HG03039 (cell line): ENCODE results near the gene ENTR1.

ENCODE experiments used
- ATAC-seq: cut with Tn5 transposase; IDR thresholded peaks from one replicate; pipeline ENCODE4 v1.9.1; 2021; ENCODE audit warnings: mild to moderate bottlenecking, moderate library complexity; ENCODE audit not compliant: unreplicated experiment

Gene ENTR1

DNA sequence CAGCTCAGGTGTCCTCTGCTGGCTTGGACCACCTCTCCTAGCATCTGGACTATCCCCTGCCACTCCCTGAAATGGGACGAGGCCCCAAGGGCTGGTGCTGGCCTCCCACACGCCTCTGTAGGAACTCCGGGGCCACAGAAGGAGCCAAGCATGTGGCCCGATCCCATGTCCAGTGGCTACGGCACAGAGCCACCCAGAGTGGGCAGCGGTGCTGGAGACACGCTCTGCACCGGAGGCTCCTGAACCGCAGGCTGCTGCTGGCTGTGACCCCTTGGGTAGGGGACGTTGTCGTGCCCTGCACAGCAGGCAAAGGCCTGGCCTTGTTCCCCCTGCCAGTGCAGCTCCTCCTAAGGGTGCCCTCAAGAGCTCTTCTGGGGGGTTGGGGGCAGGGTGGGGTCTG, 30.5 kb downstream of the ENTR1 start:
- no peak for ATAC-seq

DNA sequence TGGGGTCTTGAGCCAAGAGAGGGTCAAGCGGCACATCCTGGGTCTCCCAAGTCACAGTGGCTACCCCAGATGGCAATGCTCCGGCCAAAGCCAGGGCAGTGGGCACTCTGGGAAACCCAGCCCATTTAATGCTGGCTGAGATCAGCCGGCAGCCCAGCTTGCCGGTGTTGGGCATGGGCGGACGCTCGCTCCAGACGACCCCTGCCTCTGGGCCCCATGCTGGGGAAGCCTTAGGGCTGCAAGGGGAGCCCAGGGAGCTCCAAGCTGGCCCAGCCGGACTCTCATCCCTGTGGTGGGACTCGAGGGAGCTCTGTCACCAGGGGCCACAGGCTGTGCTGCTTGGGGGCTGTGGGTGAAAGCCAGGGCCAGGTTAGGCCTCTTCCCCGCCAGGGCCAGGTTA, 31.0 kb downstream of the ENTR1 start:
- ATAC-seq = no peak

DNA sequence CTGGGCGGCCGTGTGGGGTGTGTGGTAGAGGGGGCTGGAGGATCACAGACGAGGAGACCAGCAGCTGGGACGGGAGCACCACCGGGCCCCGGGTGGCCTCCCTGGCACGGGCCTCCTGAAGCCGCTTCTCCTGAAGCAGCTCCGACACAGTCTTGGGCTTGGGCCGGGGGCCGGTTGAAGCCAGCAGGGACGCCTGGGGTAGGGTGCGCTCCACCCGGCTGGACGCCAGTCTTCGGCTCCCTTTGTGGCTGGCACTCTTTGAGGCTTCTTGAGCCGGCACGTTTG, 31.5 kb downstream of the ENTR1 start:
- ATAC-seq = no peak

DNA sequence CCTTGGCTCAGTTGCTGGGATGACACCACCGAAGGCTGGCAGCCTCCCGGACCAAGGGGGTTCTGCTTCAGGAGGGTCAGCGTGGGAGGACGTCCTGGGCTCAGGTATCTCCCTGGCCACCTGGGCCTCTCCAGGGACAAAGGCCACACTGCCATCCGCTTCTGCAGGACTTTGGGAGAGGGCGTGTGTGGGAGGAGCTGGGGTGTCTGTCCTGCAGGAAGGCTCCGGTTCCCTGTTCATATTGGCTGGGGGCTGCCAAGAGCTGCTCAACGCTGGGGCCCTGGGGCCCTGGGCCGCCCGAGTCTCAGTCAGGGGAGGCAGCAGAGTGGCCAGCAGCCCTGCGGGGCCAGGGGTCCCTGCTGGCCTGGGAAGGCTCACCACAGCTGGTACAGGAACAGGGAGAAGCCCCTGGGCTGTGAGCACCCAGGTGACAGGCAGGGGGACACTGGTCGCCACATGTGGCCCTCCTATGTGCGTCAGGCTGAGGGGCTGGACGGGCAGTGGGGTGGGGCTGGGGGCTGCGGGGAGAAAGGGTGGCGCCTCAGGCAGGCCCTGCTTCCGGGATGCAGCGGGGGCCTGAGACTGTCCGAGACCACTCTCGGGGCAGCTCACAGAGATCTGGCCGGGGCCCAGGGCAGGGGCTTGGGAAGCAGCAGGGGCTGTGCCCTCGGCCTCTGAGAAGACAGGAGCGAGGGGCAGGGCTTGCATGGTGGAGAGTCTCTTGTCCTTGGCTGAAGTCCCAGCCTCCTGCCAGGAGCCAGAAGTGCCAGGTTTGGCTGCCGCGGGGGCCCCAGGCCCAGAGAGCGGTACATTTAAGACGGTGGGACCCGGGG, 32.0 kb downstream of the ENTR1 start:
- ATAC-seq = no peak

DNA sequence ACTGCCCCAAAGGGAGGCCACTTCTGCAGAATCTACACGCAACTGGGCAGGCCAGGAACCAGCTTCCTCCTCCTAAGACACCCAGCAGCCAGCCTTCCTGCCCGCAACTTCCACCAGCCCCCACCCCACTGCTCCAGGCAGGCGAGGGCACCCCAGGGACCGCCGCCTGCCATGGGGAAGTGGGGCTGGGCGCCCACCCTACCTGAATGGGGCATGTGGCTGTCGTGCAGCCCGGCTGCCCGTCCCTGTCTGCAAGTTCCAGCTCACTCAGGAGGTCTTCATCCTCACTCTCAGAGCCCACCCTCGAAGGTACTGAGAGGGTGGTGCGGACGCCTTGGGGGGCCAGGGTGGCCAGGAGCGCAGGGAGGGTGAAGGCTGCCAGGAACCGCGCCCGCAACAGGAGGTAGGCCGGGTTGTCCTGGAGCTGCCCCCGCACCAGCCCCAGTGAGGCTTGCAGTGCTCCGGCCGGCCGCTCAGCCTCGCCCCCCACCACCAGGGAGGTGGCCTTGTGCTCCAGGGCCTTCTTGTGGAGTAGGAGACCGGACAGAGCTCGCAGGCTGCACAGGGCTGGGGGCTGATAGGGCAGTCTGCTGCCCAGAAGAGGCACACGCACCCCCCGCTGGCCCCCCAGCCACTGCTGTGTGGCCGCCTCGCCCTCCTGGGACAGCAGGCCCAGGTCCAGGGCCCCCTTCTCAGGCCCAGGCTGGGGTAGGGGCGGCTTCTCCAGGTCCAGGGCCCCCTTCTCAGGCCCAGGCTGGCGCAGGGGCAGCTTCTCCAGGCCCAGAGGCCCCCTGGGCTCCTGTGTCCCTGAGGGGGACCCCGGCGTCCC, 32.9 kb downstream of the ENTR1 start:
- ATAC-seq = no peak

DNA sequence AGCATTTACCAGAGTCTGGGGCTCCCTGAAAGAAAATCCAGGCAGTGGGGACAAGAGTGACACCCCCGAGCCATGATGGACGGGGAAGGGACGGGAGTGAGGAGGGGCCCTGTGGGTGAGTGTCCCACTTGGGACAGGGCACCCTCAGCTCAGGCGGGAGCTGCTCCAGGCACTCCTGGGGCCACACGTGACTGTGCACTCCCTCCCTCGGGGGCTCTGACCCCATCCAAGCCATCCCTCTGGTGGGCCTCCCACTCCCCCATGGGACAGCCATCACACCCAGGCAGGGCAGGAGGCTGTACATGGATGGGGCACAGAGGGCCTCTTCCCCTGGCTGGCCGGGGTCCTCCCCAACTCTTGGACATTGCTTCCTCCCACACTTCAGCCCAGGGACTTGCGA, 34.0 kb downstream of the ENTR1 start:
- no peak for ATAC-seq

DNA sequence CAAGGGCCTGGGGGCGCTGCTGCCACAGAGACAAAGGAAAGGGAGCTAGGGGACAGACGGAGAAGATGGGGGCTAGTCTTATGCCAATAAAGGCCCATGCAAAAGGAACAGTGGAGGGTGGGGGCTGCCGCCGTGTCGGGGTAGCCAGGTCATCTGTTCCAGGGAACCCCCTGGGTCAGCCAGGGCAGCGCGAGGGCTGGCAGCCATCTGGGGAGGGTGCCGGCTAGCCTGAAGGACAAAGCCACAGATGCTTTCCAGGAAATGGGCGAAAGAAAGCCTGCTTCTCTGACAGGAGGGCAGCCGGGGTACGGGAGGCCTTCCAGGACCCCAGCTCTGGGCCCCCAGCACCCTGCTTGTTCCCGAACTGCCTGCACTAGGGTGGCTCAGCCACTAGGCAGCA, 35.3 kb downstream of the ENTR1 start:
- no peak for ATAC-seq

DNA sequence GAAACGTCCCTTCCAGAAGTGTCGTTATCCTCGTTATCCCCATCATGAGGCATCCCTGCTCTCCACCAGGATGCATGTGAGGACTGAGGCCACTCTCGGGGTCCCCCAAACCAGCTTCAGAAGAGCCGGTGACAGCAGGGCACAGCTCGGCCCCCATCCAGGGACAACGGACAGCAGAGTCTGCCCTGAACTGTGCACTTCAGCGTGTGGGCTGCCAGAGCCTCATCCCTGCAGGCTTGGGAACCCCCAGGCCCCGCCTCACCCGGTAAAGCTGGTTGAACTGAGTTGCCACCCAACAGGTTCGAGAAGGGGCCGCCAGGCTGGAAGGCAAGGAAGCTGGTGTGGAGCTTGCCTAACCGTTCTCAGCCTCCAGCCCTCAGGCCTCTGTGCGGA, 36.2 kb downstream of the ENTR1 start:
- ATAC-seq = no peak

DNA sequence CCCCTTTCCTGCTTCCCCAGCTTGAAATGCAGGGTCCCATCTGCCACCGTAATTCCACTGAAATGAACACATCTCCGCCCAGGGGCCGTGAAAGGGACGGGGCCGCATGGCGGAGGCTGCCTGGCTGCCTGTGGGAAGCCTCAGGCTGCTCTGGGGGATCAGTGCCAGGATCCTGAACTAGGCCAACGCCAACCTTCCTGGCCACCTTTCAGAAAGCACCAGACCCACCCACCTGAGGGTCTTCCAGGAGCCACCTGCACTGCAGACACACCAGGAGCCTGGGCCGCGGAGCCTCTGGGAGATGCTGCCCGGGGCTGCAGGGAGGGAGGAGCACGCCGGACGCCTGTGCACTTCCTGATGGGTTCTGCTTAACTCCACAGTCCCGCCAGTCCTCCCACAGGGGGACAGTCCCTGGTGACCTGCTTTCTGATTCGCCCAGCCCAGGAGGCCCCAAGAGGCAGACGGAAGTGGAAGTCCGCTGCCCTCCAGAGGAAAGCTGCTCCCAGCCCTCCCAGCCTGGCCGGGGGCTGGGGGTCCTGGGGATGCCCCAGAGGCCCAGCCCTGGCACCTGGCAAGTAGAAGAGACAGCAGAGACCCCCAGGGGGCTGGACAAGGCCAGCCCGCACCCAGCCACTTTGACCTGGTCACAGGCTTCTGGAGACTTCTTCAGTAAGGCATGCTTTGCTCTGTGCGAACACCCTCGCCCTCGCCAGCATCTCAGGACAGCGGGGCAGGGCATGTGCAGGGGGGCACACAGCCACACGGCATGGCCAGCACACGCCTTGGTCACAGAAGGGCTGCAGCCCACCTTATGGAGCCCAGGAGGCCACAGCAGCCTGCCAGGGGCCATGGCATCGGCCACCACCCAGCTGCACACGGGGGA, 36.9 kb downstream of the ENTR1 start, which contains the start of gene CARD9:
Gene CARD9, minus strand, starts transcription at position 370 of the 883 bp plus-strand sequence. CDS start 1,591 bp downstream, outside the sequence.
- no peak for ATAC-seq

DNA sequence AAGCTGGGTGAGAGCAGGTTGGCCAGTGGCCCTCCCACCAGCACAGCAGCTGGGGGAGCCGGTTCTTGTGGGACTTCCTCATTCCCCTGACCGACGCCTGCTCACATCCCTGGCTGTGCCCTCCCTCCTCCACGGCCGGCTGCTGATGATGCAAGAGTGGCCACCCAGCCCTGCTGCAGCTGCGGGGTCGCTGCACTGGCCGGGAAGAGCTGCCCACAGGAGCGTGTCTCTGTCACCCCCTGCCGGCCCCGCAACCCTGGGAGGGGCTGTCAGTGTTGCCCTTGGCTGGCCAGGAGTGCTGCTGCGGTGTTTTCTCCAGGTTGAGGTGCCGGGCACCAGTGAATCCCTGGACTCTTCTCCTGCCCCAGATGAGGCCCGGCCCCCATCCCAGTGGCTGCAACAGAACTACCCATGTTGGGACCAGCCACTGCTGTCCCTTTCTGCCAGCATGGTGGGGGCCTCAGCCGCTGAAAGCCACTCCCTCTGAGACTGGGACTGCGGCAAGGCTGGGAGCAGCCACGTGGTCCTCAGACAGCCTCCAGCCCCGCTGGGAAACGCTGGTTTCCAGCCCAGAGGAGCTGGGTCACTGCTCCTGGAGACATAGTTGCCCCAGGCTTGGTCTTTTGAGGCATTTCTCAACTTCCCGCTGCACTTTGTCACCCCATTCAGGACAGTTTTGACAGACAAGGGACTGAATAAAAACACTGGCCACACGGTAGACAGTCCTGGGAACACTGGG, 37.7 kb downstream of the ENTR1 start:
- ATAC-seq = no peak

DNA sequence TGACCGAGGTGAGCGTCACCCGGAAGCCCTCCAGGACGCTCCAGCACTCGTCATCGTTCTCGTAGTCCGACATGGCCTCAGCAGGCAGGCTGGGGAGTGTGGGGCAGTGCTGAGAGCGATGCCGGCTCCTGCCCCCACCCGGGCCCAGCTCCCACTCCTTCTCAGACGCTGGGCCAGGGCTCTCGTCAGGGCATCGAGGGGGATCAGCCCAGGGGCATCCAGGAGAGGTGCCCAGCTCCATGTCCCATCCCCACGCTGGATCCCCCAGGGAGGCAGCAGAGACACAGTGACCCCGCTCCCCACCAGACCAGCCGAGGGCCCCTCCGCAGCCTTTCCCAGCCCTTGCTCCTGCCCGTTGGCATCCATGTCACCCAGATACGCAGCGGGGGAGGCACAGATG, 38.4 kb downstream of the ENTR1 start:
- ATAC-seq = no peak

DNA sequence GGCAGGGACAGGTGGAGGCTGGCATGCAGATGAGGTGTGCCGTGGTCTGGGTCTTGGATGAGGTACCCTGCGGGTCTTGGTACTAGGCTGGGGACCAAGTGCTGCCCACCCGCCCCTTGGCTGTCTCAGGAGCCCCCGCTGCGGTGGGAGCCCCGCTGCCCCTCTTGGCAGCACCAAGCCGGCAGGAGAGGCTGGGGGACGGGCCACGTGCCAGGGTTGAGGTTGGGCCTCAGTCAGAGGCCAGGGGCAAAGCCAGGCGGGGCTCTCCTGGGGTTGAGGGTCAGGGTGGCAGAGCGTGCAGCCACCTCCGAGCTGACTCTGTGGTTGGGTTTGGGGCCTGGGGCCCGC, 38.9 kb downstream of the ENTR1 start:
- no peak for ATAC-seq

DNA sequence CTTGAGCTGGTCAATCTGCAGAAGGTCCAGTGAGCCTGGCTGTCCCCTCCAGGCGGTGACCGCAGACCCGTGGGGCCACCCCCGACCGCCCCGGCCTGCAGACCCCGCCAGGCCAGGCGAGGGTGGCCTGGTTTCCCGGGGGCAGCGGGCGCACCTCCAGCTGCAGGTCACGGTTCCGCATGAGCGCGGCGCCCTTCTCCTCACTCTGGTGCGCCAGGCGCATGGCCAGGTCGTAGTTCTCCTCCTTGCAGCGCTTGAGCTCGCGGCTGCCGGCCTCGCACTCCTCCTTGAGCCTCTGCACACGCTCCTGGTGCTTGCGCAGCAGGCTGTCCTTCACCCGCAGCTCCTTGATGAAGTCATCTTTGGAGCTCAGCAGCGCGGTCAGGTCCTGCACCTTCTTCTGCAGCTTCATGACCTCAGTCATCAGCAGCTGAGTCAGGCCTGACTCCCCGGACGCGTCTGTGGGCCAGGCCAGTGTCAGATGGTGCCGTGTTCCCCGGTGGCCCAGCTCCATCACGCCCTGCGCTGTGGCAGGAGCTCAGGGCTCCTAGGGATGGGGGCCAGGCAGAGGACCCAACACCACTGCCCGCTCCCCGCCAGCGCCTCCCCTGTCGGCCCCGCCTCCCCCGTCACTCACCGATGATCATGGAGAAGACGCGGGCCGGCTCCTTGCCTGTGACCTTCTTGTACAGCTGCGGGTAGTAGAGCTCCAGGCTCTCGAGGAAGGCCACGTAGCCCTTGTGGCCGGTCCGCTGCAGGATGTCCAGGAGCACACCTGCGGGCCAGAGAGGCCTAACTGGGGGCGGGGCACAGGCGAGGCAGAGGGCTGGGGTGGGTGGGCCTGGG, 39.5 kb downstream of the ENTR1 start:
- no peak for ATAC-seq

DNA sequence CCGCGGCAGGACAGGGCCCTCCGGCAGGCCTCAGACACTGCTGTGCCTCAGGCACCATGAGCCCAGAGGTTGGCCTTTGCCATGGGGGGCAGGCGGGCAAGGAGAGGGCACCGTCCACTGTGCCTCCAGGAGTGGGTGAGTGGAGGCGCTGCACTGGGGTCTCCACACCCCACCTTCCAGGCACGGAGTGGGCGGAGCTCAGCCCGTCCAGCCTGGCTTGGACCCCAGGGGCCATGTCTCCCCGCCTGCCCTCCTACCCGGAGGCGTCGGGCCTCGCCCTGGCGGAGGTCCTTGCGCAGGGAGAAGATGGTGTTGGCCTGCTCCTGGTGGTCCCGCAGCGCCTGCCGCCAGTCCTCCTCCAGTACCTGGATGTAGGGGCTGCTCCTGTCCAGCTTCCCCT, 40.4 kb downstream of the ENTR1 start:
- no peak for ATAC-seq

DNA sequence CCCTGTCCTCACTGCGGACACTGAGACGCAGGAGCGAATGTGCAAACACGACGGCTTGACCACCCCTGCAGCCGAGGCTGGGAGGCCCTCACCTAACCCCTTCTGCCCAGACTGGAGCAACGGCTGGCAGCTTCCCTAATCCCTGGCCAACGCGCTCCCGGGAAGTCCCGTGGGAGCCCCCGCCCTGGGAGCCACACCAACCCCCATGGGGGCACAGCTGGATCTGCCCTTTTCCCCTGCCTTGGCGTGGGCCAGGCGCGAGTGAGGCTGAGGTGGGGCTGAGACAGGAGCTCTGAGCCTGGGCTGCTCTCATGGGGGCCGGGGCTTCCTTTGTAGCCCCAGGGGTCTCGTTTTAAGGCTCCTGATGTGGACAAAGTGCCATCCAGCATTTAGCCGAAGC, 42.2 kb downstream of the ENTR1 start:
- ATAC-seq = no peak

DNA sequence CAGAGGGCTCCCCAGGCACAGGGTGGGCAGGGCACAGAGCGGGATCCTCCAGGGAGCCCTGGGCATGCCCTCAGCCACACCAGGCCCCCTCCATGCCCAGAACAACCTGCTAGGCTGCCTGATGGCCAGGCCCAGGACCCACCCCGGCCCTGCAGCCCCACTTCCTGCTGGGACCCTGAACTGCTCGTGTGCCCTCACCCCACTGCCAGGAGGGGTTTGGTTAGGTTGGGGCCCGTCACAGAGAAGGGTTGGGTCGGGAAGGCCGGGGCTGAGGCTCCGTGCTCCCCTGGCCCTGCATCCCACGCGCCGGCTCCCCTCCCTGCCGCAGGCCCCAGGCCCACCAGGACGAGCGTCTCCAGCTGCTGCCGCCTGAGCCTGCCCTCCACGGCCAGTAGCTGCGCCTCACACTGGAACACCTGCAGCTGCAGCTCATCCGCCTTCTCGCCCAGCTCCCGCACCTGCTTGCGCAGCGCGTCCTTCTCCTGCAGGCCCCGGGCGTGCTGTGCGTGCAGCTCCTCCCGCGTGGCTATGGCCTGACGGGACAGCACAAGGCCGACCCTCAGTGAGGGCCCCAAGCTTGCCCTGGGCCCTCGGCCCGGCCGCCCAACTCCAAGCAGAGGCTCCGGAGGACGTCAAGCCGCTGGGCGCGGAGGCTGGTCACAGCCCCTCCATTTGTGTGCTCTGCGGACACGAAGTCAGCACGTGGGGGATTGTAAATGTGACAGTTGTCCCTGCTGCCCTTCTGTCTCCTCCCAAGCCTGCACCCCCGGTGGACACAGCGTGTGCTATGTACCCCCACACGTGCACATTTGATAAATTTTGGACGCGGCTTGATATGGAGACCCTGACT, 42.9 kb downstream of the ENTR1 start:
- ATAC-seq = no peak

DNA sequence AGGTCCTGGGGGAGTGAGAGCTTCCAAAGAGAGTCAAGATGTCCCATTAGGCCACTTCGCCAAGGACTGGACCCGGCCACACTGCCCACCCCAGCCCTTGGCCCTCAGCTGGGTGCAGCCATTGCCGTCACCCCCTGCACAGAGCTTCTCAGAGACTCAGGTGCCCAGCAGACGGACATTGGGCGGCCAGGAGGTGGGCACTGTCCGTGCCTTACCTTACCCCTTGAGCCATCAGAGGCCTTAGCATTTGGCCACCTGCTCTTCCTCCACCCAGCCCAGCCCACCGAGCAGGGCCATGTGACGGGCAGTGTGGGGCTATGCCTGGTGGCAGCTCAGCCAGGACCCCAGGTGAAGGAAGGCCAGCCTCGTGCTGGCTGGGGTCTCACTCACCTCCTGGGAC, 43.6 kb downstream of the ENTR1 start:
- no peak for ATAC-seq

DNA sequence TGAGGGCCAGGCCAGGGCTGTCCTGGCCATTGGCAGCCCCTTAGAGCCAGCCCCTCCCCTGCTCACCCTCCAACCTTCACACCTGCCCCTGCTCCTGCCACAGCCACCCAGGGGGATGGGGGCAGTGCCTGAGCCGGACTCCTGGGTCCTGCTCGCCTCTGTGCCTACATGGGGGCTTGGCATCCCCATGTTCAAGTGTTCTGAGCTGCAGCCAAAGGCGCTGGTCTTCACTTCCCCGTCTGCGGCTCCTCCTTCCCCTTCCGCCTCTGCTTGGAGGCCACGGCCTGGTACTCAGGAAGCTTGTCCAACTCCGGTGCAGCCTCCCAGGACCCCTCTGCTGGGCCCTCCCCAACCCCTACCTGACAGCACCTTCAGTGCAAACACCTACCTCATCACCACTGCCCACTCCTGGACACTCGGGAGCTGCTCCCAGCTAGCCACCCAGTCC, 44.6 kb downstream of the ENTR1 start:
- ATAC-seq = no peak
